Activated naive CD8-positive, alpha-beta T cell (primary cell): ENCODE data around the gene CRYGD.

Experiments used
- H3K27ac Mint-ChIP-seq: one replicate; pipeline ENCODE4 v1.8.0; 2021; ENCODE audit warnings: mixed read lengths
- H3K27me3 Mint-ChIP-seq: one replicate; pipeline ENCODE4 v1.8.0; 2021; ENCODE audit warnings: mixed read lengths
- H3K36me3 Mint-ChIP-seq: one replicate; pipeline ENCODE4 v1.8.0; 2021; ENCODE audit warnings: mixed read lengths
- H3K4me1 Mint-ChIP-seq: one replicate; pipeline ENCODE4 v1.8.0; 2021; ENCODE audit warnings: low read depth, mixed read lengths
- H3K4me3 Mint-ChIP-seq: one replicate; pipeline ENCODE4 v1.8.0; 2021; ENCODE audit warnings: mild to moderate bottlenecking, mixed read lengths
- H3K9me3 Mint-ChIP-seq: one replicate; pipeline ENCODE4 v1.8.0; 2021; ENCODE audit warnings: low read depth, mixed read lengths

Gene CRYGD

DNA sequence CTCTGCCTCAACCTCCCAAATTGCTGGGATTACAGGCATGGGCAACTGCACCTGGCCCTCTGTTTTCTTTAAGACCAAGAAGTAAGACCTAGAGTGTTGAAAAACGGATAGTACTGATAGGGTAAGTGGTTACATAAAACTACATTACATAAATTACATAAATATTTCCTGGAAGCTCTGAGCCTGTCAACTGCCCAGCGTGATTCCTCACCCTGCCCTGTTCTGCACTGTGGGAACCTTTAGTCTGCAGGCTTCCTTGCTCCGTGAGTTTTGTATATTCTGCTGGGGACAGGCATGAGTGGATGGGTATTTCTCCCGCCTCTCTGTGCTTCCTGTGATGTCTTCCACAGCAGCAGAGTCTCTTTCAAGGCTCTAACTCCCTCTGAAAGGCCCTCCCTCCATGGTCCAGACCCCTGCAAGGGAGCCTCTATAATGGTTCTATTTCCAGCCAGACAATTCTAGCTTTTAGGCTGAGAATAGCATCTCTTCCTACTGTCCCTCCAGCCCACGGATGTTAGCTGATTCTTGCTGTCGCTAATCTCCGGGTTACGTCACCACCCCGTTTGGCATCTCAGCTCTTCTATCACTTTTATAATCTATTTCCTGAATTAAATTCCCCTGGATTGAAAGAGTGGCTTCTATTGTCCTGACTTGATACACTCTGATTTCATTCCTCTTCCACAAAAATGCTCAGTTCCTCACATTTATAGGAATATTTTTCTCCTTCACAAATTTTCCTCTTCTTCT is 49.5 kb downstream of the CRYGD start:
- H3K4me1 Mint-ChIP-seq: no peaks in the 10 kb centered on the region
- no peaks in the 10 kb centered on the region for H3K36me3 Mint-ChIP-seq
- H3K27ac Mint-ChIP-seq: no peak overlapping the region
- H3K27me3 Mint-ChIP-seq: peaks cover 9% of the 10 kb centered on the region
- H3K4me3 Mint-ChIP-seq: no peak overlapping the region
- H3K9me3 Mint-ChIP-seq: no peaks in the 10 kb centered on the region

DNA sequence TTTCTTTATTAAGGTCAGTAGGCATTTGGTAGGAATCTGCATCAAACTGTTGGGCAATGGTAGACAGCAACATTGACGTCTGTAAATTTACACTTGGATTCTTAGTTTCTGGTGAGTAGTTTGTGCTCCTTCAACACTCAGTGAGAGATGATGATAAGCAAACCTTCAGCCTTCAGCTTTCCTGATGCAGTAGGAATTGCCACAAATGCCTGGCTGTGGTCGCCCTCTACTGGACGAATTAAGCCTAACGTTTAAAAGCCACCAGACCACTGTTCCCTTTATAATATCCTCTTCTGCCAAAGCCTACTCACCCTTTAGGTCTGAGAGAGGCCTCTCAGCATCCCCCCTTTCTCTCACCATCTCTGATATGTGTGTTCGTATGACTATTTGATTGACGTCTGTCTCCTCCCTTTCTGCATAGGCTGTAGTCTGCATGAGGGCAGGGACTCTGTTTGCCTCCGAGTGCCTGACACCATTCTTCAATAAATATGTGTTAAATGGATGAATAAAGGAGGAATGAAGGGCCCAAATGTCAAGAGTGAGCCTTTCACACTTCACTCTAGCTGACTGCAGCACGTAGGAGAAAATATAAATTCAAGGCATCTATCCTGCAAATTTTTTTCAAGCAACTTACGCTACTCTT is 52.0 kb downstream of the CRYGD start:
- H3K4me1 Mint-ChIP-seq: no peaks in the 10 kb centered on the region
- H3K27ac Mint-ChIP-seq: no peak overlapping the region
- H3K27me3 Mint-ChIP-seq: no peaks in the 10 kb centered on the region
- H3K36me3 Mint-ChIP-seq: no peaks in the 10 kb centered on the region
- no peak overlapping the region for H3K4me3 Mint-ChIP-seq
- H3K9me3 Mint-ChIP-seq: no peaks in the 10 kb centered on the region
